HG03520 (cell line): ENCODE results near the gene FGF23.
"Not testable (repeated sequence)": the region's sequence is repeated elsewhere in the genome, so short reads cannot be mapped to it uniquely, and the experiment has no call there.

Experiments
- ATAC-seq: cut with Tn5 transposase; IDR thresholded peaks from one replicate; pipeline ENCODE4 v1.9.1; 2021; ENCODE audit warnings: mild to moderate bottlenecking, moderate library complexity; ENCODE audit not compliant: unreplicated experiment

Gene FGF23

DNA sequence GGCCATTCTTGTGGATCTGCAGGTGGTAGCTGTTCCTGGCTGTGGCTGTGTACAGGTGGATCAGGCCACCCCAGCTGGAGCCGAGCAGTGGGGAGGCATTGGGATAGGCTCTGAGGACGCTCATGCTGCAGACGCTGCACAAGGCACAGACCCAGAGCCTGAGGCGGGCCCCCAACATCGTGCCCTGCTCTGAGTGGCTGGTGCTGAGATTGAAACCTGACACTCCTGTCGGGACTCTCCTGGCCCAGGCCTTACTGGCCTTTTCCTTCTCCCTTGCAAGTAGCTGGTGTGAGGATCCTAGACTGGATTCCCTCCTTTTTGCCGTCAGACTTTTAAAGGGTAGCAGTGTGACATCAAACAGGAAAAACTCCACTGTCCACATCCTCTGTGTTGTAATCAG lies at the start of gene FGF23:
Gene FGF23 (minus strand): TSS at position 308 of the 400 bp plus-strand sequence. CDS start 130 bp downstream, at position 178.
- no peak for ATAC-seq

DNA sequence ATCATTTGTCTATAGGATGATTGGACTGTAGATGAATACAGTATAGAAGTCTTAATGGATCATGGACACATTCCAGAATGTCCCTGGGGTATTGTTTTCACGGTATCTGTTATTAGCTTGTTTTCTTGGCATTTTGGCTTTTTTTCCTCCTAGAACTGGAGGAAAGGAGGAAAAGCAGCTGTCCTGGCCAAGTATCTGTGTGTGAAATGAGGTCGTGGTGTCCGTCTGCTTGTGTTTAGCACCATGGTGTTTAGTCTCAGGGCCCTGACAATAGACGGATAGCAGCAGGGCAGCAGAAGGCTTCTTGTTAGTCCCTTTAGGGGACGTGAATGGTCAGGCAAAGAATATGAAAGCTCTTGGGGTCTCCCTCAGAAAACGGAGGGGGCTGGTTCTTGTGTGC lies 44.9 kb upstream of the FGF23 start:
- no peak for ATAC-seq

DNA sequence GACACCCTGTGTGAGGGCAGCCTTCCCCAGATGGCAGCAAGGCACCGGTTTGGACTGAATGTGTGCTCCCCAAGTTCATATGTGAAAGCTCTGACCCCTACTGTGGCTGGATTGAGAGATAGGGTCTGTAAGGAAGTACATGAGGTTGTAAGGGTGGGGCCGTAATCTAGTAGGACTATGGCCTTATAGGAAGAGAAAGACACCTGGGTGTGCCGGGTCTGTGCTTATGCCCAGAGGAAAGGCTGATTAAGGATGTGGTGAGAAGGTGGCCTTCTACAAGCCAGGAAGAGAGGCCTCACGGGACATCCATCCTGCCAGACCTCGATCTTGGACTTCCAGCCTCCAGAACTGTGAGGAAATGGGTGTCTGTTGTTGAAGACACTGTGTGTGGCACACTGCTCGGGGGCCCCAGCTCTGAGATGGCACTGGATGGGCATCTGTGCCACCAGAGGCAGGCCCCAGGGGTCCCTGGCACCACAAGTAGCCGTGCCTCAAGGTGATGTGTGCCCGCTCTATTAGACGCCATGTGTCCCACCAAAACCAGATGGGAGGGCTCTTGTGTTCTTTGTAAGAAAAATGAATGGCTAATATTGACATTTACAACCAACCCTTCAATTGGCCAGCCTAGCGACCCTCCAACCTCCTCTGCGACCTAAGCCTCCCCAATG lies 44.1 kb upstream of the FGF23 start:
- no peak for ATAC-seq

DNA sequence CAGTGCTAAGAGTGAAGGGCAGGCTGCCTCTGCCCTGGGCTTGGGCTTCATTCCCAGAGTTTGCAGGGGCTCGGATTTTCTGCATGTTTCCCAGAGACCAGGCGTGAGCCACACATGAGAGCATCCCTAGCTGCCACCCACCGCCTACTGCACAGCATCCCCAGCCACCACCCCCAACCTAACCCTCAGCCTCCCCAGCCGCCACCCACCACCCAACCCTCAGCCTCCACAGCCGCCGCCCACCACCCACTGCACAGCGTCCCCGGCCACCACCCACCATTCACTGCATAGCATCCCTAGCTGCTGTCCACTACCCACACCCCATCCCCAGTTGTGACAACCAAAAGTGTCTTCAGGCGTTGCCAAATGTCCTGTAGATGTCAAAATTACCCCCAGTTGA lies 43.5 kb upstream of the FGF23 start:
- no peak for ATAC-seq

DNA sequence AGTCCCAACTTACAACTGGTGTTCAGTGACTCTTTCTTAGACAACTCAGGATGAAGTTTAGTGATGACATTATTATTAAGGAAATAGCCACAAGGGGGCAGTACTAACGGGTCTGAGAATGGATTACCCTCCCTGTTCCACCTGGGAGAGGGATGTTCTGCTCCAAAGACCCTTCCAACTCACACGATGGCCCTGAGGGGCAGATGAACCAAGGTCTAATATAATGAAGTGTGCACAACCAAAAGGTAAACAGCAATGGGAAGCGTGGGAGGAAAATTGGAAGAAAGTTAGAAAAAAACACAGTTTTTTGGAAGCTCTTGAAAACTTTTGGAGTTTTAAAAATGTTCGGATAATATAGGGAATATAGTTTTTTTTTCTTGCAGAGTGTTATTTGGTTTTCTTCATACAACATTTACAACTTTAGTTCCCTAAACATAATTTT lies 42.1 kb upstream of the FGF23 start:
- ATAC-seq, result no peak

DNA sequence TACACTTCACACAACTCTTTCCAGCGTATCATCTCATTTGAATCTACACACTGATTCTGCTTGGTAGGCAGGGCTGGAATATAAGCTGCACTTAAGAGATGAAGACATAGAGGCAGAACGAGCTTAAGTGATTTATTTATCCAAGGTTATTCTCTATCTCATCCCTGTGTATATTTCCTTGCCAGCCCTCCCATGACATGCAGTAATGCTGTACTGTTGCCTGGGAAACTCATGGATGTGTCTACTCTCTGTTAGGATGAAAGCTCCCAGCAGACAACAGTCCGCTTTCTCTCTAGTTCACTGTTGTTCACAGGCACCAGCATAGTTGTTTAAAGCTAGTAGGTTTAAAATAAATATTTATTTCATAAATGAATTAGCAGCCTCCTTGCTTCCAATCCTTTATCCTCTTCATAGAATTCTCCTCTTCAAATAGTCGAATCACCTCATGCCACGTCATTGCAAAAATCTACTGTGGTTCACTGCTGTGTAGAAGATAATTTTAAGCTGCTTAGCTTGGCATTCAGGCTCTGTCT lies 40.7 kb upstream of the FGF23 start:
- no peak for ATAC-seq

DNA sequence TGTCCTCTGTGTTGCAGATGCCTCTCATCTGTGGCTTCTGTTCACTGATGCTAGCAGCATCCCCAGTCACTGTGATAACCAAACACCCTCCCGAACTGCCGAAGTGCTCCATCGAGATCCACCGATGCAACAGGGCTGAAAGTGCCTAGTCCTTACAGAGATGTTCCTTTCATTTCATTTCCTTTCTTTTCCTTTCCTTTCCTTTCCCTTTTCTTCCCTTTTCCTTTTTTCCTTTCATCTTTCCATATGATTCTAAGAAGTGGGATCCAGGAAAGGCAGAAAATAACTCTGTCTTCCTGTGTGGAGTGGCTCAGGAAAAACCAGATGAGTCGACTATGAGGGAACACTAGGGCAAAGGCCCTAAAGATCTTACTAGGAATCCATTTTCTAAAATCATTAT lies 39.4 kb upstream of the FGF23 start:
- no peak for ATAC-seq

DNA sequence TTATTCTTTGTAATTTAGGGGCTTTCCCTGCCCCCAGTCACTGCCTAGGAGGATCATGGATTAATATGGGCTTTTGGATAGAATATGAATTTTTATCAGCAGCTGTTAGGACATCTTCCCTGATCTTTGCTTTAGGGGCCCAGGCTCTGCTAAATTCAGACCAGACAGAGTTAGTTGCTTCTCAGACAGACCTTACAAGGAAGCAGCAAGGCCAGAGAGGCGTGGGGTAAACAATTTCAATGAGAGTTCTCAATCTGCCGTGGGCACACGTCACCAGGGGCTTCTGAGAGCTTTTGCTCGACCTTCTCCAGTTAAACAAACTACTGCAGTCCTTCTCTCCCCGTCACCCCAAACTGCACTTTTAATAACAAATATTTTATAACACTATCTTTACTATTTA lies 38.4 kb upstream of the FGF23 start:
- no peak for ATAC-seq

DNA sequence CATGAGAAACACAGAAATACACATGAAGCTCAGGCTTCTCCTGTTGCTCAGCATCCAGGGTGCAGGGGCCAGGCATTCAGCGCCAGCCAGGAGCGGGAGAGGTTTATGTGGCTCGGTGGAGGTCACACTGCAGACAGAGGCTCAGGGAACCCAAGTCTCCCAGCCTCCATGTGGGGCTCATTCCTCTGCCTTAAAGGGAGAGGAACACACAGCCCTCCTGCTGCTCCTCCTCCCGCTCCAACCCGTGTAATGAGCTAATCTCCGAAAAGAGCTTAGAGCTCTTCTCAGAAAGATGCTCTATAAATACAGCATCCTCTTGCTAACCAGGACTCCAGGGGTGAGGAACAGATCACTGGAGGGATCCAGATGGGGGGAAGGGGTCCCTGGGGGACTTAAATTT lies 37.9 kb upstream of the FGF23 start:
- no peak for ATAC-seq

DNA sequence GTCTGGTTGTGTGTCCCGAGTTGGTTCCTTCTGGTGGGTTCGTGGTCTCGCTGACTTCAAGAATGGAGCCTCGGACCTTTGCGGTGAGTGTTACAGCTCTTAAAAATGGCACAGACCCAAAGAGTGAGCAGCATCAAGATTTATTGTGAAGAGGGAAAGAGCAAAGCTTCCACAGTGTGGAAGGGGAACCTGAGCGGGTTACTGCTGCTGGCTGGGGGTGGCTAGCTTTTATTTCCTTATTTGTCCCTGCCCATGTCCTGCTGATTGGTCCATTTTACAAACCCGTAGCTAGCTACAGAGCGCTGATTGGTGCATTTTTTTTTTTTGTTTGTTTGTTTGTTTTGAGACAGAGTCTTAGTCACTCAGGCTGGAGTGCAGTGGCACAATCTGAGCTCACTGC lies 36.8 kb upstream of the FGF23 start:
- ATAC-seq, result no peak

DNA sequence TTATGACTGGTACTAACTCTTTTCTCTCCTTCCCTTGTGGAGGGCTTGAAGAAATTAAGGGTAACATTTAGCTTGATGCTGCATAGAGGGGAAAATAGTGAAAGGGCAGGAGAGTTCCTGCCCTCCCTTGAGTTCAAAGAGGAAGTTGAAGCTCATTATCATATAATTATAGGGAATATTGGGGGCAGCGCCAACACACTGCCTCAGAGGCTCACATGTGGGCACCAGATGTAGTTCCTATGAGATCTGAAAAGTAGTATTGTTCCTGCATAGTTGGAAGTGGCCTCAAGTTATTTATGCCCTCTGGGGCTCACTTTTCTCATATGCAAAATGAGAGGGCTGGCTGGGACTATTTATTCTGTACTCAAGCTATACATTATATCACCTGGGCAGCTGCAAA lies 33.0 kb upstream of the FGF23 start:
- no peak for ATAC-seq

DNA sequence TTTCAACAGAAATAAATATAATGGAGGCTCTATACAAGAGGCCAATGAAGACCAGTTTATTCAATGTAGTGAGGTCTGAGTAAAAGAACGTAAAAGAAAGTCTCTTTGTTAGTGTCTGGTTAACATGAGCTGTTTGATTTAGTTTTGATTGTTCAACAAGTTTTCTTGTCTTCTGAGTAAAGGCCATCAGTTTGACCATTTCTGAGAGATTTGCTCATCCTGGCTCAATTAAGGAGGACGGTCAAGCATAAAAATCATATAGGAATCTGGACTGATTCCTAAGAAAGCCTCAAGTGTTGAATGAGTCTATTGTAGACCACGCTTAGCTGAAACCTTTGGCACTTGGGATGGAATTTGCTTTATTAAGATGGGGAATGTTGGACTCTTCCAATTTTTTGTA lies 32.5 kb upstream of the FGF23 start:
- no peak for ATAC-seq

DNA sequence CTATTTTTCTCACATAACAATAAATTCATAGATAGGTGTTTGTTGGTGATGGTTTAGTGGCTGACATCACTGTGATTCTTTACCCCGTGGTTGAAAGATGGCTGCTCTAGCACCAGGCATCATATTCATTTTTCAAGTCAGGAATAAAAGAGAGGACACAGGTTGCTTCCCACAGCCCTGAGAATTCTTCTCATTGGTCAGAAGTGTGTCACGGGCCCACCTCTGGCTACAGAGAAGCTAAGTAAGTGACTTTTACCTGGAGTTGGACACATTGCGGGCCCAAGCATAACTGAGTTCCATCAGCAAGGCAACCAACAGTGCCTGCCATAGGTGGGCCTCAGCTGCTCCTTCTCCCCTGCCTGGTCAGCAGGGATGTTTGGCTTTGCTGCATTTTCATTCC lies 27.6 kb upstream of the FGF23 start:
- ATAC-seq, result no peak

DNA sequence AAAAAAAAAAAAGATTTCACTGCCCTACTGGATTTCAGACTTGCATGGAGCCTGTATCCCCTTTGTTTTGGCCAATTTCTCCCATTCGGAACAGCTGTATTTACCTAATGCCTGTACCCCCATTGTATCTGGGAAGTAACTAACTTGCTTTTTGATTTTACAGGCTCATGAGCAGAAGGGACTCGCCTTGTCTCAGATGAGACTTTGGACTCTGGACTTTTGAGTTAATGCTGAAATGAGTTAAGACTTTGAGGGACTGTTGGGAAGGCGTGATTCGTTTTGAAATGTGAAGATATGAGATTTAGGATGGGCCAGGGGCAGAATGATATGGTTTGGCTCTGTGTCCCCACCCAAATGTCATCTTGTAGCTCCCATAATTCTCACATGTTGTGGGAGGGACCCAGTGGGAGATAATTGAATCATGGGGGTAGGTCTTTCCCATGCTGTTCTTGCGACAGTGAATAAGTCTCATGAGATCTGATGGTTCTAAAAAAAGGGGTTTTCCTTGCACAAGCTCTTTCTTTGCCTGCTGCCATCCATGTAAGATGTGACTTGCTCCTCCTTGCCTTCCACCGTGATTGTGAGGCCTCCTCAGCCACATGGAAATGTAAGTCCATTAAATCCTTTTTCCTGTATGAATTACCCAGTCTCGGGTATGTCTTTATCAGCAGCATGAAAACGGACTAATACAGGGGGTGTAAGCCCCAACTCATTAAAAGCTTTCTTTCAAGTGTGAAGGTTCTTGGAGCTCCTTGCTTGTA lies 25.5 kb upstream of the FGF23 start:
- not testable (repeated sequence) for ATAC-seq

DNA sequence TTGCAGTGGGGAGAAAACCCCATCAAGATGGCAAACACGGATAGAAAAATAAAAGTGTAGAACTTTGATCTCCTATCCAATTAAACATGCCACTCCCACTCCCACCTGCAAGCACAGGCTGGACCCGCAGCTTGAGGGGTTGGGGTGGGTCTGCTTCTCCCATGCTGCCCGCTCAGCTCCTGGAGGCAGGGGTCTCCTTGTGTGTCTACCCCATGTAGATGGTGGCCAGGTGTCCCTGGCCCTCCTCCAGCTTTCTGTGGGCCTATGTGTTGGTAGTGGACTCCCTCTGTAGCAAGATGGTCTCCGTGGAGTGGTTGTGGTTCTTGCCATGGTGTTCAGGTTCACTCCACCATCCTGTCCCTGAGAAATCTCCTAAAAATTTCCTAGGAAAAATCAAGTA lies 23.5 kb upstream of the FGF23 start:
- no peak for ATAC-seq

DNA sequence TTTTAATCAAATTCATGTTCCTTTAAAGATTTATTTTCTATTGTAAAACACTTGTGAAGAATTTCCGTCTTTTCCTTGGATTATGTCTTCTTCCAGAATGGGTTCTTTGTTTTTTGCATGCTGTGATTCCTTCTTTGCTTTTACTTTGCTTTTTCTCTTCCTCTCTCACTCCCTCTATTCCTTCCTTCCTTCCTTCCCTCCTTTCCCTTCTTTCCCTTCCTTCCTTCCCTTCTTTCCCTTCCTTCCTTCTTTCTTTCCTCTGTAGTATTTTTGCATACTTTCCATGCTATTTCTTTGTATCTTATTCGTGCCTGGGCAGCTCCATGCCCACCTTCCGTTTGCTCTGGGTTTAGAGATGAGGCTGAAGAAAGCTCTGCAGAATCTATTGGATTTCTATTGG lies 21.6 kb upstream of the FGF23 start:
- ATAC-seq, result no peak

DNA sequence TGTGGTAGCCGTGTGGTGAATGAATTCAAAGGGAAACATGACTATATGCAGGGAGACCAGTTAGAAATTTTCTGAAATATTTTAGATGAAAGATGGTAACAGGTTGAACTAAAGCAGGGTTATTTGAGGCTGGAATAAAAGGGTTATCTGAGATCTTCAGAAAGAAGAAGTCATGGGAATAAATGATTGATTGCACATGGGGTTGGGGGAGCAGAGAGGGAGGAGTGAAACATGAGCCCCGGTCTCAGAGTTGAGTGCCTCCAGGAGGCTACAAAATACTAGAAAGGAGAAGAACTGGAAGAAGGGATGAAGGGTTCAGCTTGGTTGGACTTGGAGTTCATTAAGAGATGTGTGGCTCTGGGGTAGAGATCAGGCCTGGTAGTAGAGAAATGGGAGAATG lies 16.3 kb upstream of the FGF23 start:
- ATAC-seq, result no peak

DNA sequence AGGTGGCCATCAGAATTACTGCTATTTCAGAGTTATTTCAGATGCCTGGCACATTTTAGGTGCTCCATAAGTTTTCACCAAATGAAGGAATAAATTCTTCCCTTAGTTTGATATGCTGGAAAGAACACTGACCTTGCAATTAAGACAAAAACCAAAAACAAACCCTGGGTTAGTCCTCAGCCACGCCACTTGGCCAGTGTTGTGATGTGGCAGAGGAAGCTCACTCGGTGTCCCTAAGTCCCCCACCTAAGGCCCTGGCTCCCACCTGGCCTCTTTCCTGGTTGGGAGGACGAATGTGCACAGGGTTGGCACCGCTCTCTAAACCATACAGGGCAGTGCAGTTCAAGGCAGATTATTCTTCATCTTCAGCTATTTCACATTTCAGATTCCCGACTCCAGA lies 13.7 kb upstream of the FGF23 start:
- ATAC-seq, result no peak

DNA sequence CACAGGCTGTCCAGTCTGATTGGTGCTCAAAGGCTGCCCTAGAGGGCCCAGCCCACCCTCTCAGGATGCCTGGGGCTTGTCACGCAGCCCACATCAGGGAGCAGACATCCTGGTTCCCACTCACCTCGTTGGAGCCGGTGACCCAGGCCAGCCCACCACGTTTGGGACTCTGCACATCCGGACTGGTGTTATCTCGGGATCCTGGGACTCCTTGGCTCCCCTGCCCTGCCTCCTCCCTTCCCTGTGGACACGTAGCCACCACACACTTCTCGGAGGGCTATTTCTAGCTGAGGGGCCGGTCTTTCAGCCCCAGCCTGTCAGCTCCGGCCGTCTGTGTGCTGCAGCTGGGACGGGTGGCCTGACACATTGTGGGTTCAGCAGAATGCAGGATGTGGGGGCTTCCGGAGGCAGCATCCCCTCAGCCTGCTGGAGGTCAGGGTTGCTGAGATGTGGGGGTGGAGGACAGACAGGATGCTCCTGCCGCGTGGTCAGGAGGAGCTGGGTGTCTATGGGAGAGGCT lies 12.8 kb upstream of the FGF23 start:
- no peak for ATAC-seq

DNA sequence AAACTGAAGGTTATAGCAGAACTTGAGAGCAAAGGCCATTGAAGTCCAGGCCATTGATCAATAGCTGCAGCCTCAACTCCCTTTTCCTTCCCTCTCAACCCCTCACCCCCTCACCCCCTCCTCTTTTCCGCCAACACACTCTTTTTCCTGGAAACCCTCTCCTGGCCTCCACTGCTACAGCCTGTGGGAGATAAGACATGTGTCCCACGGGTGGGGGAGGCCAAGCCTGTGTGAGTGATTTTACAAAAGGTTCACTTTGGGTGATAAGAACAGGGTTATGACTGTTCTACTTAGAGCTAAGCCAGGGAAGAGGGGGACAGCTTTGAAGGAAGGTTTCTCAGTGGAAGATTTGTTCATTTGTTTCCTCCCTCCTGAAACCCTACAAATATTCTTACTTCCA lies 9.2 kb upstream of the FGF23 start:
- no peak for ATAC-seq

DNA sequence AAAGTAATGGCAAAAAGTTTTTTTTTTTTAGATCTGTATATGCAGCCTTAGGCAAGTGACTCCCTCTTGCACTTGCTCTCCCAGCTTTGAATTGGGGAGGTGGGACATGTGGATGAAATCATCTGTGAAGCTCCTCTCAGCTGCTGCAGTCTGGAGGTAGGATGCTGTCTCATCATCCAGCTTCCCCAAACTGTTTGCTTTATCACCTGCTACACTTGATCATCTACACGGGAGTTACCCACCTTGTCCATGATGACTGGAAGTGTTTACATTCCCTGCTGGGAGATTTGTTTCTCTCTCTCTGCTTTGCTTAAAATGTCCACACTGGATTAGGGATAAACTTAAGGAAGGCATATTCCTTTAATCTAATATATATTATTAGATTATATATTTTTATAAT lies 8.5 kb upstream of the FGF23 start:
- ATAC-seq, result no peak

DNA sequence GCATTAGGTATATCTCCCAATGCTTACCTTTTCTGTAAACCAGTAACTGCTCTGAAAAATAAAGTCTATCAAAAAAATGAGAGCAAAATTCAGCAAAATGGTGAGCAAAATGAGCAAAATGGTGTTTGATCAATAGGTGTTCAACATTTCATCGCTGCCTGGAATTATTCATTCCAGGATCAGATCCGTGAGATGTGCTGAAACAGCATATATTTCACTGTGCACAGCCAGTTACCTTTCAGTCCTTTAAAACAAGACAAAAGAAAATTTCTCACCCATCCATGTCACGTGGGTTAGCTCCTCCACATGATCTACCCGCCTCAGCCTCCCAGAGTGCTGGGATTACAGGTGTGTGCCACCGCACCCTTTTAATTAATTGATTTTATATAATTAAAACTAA lies 8.1 kb upstream of the FGF23 start:
- ATAC-seq, result no peak
